SK-N-SH treated with all-trans-retinoic acid at 6 μM for 48 hours (cell line): ENCODE results near the gene GFRA1.

ENCODE experiments used
- ATAC-seq: fragments of 200-7000 bp; cut with Tn5 transposase; 3 replicates; pipeline ENCODE4 v1.9.1; 2020; ENCODE audit warnings: mild to moderate bottlenecking, moderate library complexity
- ARNTL ChIP-seq: fragments of 450-650 bp; formaldehyde crosslinking; IDR thresholded peaks from 2 replicates; pipeline ENCODE4 v1.5.0; 2020; ENCODE audit warnings: low read depth, mild to moderate bottlenecking, moderate library complexity, borderline replicate concordance
- BACH2 ChIP-seq: fragments of 250-450 bp; sonication (Bioruptor Pico); IDR thresholded peaks from 2 replicates; pipeline ENCODE4 v1.9.0; 2021; ENCODE audit warnings: mild to moderate bottlenecking, borderline replicate concordance
- CSDC2 ChIP-seq: fragments of 250-450 bp; sonication (Bioruptor Pico); IDR thresholded peaks from 2 replicates; pipeline ENCODE4 v1.5.0; 2020; ENCODE audit warnings: mild to moderate bottlenecking, moderate library complexity
- ESRRG ChIP-seq: fragments of 250-450 bp; sonication (Bioruptor Pico); IDR thresholded peaks from 2 replicates; pipeline ENCODE4 v1.6.1; 2021; ENCODE audit warnings: mild to moderate bottlenecking
- GLIS3 ChIP-seq: fragments of 250-450 bp; sonication (Bioruptor Pico); IDR thresholded peaks from 2 replicates; pipeline ENCODE4 v1.5.0; 2020; ENCODE audit warnings: mild to moderate bottlenecking, moderate library complexity
- ISL1 ChIP-seq: fragments of 250-450 bp; sonication (Bioruptor Pico); IDR thresholded peaks from 2 replicates; pipeline ENCODE4 v2.1.2; 2022; ENCODE audit warnings: mild to moderate bottlenecking, moderate library complexity
- OSR1 ChIP-seq: fragments of 250-450 bp; sonication (Bioruptor Pico); IDR thresholded peaks from 2 replicates; pipeline ENCODE4 v1.8.0; 2022; ENCODE audit warnings: moderate library complexity, mild to moderate bottlenecking, inconsistent platforms
- RARB ChIP-seq: fragments of 250-450 bp; sonication (Bioruptor Pico); IDR thresholded peaks from 2 replicates; pipeline ENCODE4 v1.8.0; 2021; ENCODE audit warnings: mild to moderate bottlenecking, moderate library complexity
- SNAI2 ChIP-seq: fragments of 250-450 bp; sonication (Bioruptor Pico); IDR thresholded peaks from 2 replicates; pipeline ENCODE4 v1.5.0; 2020; ENCODE audit warnings: mild to moderate bottlenecking, moderate library complexity
- TCF4 ChIP-seq: fragments of 250-450 bp; sonication (Bioruptor Pico); IDR thresholded peaks from 2 replicates; pipeline ENCODE4 v1.8.0; 2021; ENCODE audit warnings: mild to moderate bottlenecking, moderate library complexity, borderline replicate concordance
- TOX ChIP-seq: fragments of 250-450 bp; sonication (Bioruptor Pico); IDR thresholded peaks from 2 replicates; pipeline ENCODE4 v1.8.0; 2021; ENCODE audit warnings: mild to moderate bottlenecking, moderate library complexity, borderline replicate concordance
- ZFP3 ChIP-seq: fragments of 250-450 bp; sonication (Bioruptor Pico); IDR thresholded peaks from 2 replicates; pipeline ENCODE4 v1.5.0; 2020; ENCODE audit warnings: mild to moderate bottlenecking, moderate library complexity
- ZFP30 ChIP-seq: fragments of 450-650 bp; formaldehyde crosslinking; IDR thresholded peaks from 2 replicates; pipeline ENCODE4 v1.5.0; 2022; ENCODE audit warnings: mild to moderate bottlenecking, moderate library complexity
- ZNF565 ChIP-seq: fragments of 450-650 bp; formaldehyde crosslinking; conservative IDR thresholded peaks from 2 replicates; pipeline ENCODE4 v1.5.0; 2020; ENCODE audit warnings: low read depth, mild to moderate bottlenecking, moderate library complexity
- ZNF8 ChIP-seq: fragments of 450-650 bp; formaldehyde crosslinking; IDR thresholded peaks from 2 replicates; pipeline ENCODE4 v1.5.0; 2020; ENCODE audit warnings: mild to moderate bottlenecking, moderate library complexity
- TF ChIP-seq, protein P1 (sequence below): fragments of 250-450 bp; sonication (Bioruptor Pico); IDR thresholded peaks from 2 replicates; pipeline ENCODE4 v1.8.0; 2020; ENCODE audit warnings: mild to moderate bottlenecking, moderate library complexity, borderline replicate concordance
- TF ChIP-seq, protein P2 (sequence below): fragments of 250-450 bp; sonication (Bioruptor Pico); IDR thresholded peaks from 2 replicates; pipeline ENCODE4 v1.5.1; 2020; ENCODE audit warnings: low read depth, mild to moderate bottlenecking, moderate library complexity
- TF ChIP-seq, protein P3 (sequence below): fragments of 250-450 bp; sonication (Bioruptor Pico); IDR thresholded peaks from 2 replicates; pipeline ENCODE4 v1.5.0; 2020; ENCODE audit warnings: mild to moderate bottlenecking, moderate library complexity
- TF ChIP-seq, protein P4 (sequence below): fragments of 250-450 bp; sonication (Bioruptor Pico); IDR thresholded peaks from 2 replicates; pipeline ENCODE4 v1.8.0; 2021; ENCODE audit warnings: low read depth, mild to moderate bottlenecking, moderate library complexity, borderline replicate concordance
- TF ChIP-seq, protein P5 (sequence below): fragments of 250-450 bp; sonication (Bioruptor Pico); IDR thresholded peaks from 2 replicates; pipeline ENCODE4 v1.5.1; 2021; ENCODE audit warnings: mild to moderate bottlenecking, moderate library complexity

The GFRA1 gene

DNA sequence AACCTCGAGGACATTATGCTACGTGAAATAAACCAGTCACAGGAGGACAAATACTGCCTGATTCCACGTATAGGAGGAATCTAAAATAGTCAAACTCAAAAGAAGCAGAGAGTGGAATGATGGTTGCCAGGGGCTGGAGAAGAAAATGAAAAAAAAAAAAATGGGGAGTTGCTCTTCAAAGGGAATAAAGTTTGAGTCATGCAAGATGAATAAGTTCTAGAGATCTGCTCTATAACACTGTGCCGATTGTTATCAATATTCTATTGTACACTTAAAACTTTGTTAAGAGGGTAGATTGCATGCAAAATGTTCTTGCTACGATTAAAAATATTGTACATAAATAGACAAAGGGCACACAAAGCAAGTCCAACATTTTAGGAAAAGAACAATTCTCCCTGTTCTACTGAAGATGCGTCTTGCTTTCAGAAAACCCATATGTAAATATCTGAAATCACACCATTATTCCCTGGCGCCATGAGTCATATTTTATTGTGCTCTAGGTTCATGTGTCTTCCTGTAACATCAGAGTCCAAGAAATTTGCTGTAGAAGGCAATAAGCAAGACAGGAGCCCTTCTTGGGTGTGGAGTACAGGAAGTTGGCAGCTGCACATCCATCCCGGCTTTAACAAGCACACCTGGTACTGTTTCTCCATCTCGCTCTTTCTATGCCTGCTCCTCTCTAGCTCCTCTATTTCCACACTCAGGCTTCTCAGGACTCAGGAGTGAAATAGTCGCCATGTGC lies 145.9 kb downstream of the GFRA1 start (continued):
- TF ChIP-seq, protein P1, sequence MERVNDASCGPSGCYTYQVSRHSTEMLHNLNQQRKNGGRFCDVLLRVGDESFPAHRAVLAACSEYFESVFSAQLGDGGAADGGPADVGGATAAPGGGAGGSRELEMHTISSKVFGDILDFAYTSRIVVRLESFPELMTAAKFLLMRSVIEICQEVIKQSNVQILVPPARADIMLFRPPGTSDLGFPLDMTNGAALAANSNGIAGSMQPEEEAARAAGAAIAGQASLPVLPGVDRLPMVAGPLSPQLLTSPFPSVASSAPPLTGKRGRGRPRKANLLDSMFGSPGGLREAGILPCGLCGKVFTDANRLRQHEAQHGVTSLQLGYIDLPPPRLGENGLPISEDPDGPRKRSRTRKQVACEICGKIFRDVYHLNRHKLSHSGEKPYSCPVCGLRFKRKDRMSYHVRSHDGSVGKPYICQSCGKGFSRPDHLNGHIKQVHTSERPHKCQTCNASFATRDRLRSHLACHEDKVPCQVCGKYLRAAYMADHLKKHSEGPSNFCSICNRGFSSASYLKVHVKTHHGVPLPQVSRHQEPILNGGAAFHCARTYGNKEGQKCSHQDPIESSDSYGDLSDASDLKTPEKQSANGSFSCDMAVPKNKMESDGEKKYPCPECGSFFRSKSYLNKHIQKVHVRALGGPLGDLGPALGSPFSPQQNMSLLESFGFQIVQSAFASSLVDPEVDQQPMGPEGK (CRISPR knock-in tag): no peak
- TF ChIP-seq ZNF8 (no peak), ZNF565 (CRISPR knock-in tag) (no peak)
- TF ChIP-seq, protein P2, sequence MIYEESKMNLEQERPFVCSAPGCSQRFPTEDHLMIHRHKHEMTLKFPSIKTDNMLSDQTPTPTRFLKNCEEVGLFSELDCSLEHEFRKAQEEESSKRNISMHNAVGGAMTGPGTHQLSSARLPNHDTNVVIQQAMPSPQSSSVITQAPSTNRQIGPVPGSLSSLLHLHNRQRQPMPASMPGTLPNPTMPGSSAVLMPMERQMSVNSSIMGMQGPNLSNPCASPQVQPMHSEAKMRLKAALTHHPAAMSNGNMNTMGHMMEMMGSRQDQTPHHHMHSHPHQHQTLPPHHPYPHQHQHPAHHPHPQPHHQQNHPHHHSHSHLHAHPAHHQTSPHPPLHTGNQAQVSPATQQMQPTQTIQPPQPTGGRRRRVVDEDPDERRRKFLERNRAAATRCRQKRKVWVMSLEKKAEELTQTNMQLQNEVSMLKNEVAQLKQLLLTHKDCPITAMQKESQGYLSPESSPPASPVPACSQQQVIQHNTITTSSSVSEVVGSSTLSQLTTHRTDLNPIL (CRISPR knock-in tag): no peak

DNA sequence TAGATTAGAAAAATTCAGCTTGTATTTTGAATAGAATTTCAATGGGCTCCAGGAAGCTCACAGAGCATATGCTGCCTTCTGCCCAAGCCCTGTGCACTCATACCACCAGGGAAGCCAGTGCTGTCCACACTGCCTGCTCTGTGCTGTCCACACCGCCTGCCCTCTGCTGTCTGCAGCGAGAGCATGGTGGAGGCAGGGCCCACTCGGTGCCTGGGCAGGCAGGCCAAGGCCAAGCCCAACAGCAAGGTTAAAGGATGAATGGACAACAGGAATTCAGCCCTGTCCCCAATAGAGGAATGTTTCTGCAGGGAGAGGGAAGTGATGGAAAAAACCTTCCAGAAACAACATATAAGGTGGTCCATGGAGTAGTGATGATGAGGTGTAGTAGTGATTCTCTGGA lies 146.8 kb downstream of the GFRA1 start:
- no peak for ATAC-seq

DNA sequence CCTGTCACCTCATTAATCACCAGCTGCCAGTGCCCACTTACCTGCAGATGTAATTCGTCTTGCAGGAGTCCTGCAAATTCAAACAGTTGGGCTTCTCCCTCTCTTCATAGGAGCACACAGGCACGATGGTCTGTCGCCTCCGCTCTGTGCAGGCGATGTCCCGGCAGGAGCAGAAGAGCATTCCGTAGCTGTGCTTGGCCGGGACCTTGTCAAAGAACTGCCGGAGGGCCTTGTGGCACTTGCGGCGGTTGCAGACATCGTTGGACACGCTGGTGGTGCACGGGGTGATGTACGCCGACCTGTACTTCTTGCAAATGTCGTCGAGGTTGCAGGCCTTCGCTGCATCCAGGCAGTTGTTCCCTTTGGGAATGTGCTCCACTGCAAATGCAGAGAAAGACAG lies 147.8 kb downstream of the GFRA1 start:
- no peak for ATAC-seq

More for the DNA sequence above, 146.8 kb downstream of the GFRA1 start:
- no peak for TF ChIP-seq TCF4 (CRISPR knock-in tag)
- TF ChIP-seq, protein P3, sequence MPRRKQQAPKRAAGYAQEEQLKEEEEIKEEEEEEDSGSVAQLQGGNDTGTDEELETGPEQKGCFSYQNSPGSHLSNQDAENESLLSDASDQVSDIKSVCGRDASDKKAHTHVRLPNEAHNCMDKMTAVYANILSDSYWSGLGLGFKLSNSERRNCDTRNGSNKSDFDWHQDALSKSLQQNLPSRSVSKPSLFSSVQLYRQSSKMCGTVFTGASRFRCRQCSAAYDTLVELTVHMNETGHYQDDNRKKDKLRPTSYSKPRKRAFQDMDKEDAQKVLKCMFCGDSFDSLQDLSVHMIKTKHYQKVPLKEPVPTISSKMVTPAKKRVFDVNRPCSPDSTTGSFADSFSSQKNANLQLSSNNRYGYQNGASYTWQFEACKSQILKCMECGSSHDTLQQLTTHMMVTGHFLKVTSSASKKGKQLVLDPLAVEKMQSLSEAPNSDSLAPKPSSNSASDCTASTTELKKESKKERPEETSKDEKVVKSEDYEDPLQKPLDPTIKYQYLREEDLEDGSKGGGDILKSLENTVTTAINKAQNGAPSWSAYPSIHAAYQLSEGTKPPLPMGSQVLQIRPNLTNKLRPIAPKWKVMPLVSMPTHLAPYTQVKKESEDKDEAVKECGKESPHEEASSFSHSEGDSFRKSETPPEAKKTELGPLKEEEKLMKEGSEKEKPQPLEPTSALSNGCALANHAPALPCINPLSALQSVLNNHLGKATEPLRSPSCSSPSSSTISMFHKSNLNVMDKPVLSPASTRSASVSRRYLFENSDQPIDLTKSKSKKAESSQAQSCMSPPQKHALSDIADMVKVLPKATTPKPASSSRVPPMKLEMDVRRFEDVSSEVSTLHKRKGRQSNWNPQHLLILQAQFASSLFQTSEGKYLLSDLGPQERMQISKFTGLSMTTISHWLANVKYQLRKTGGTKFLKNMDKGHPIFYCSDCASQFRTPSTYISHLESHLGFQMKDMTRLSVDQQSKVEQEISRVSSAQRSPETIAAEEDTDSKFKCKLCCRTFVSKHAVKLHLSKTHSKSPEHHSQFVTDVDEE (CRISPR knock-in tag): no peak
- no peak for TF ChIP-seq ZNF8
- TF ChIP-seq ISL1: no peak
- TF ChIP-seq ZFP3 (CRISPR knock-in tag): no peak
- no peak for TF ChIP-seq TOX
- no peak for TF ChIP-seq SNAI2 (CRISPR knock-in tag)
- no peak for TF ChIP-seq OSR1 (CRISPR knock-in tag)
- TF ChIP-seq, protein P4, sequence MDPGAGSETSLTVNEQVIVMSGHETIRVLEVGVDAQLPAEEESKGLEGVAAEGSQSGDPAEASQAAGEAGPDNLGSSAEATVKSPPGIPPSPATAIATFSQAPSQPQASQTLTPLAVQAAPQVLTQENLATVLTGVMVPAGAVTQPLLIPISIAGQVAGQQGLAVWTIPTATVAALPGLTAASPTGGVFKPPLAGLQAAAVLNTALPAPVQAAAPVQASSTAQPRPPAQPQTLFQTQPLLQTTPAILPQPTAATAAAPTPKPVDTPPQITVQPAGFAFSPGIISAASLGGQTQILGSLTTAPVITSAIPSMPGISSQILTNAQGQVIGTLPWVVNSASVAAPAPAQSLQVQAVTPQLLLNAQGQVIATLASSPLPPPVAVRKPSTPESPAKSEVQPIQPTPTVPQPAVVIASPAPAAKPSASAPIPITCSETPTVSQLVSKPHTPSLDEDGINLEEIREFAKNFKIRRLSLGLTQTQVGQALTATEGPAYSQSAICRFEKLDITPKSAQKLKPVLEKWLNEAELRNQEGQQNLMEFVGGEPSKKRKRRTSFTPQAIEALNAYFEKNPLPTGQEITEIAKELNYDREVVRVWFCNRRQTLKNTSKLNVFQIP (CRISPR knock-in tag): no peak
- TF ChIP-seq CSDC2 (CRISPR knock-in tag): no peak
- TF ChIP-seq, protein P5, sequence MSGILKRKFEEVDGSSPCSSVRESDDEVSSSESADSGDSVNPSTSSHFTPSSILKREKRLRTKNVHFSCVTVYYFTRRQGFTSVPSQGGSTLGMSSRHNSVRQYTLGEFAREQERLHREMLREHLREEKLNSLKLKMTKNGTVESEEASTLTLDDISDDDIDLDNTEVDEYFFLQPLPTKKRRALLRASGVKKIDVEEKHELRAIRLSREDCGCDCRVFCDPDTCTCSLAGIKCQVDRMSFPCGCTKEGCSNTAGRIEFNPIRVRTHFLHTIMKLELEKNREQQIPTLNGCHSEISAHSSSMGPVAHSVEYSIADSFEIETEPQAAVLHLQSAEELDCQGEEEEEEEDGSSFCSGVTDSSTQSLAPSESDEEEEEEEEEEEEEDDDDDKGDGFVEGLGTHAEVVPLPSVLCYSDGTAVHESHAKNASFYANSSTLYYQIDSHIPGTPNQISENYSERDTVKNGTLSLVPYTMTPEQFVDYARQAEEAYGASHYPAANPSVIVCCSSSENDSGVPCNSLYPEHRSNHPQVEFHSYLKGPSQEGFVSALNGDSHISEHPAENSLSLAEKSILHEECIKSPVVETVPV (CRISPR knock-in tag): no peak
- no peak for TF ChIP-seq BACH2 (CRISPR knock-in tag)
- no peak for TF ChIP-seq GLIS3 (CRISPR knock-in tag)
- TF ChIP-seq RARB: no peak
- no peak for TF ChIP-seq ARNTL
- TF ChIP-seq, protein P1 (CRISPR knock-in tag): no peak
- TF ChIP-seq ESRRG (CRISPR knock-in tag): no peak

More for the DNA sequence above, 147.8 kb downstream of the GFRA1 start:
- no peak for TF ChIP-seq CSDC2 (CRISPR knock-in tag)
- no peak for TF ChIP-seq ZFP30 (CRISPR knock-in tag)
